COLO668 (cell line): ENCODE results near the gene THSD4.

Experiments
- DNase-seq: peaks from one replicate; lab custom pipeline; 2025; ENCODE audit not compliant: unreplicated experiment; lab: John Stamatoyannopoulos, UW

Gene THSD4

GRCh38 chr15:71730277-71731144, 615.2 kb downstream of the THSD4 start:
- DNase-seq = peak; percentile 36

GRCh38 chr15:71732636-71733035, 617.4 kb downstream of the THSD4 start:
- no peak for DNase-seq

- DNase-seq = no peak
Observed at GRCh38 chr15:71733122-71733521, 617.9 kb downstream of the THSD4 start.

GRCh38 chr15:71734709-71735384, 619.6 kb downstream of the THSD4 start:
- DNase-seq = no peak

GRCh38 chr15:71735385-71735757, 620.1 kb downstream of the THSD4 start:
- DNase-seq = no peak

GRCh38 chr15:71736286-71736947, 621.1 kb downstream of the THSD4 start:
- DNase-seq = no peak

- DNase-seq = no peak
Observed at GRCh38 chr15:71737761-71738160, 622.5 kb downstream of the THSD4 start.

- DNase-seq = no peak
Observed at GRCh38 chr15:71739355-71739754, 624.1 kb downstream of the THSD4 start.

- no peak for DNase-seq
Observed at GRCh38 chr15:71742964-71743363, 627.7 kb downstream of the THSD4 start.

GRCh38 chr15:71743861-71744382, 628.7 kb downstream of the THSD4 start:
- DNase-seq = peak; percentile 69

- DNase-seq = peak; percentile 95
Observed at GRCh38 chr15:71746719-71747118, 631.4 kb downstream of the THSD4 start.

GRCh38 chr15:71747128-71748083, 632.1 kb downstream of the THSD4 start:
- peak; percentile 30 for DNase-seq

- DNase-seq = peak; percentile 47
Observed at GRCh38 chr15:71748293-71748718, 633.0 kb downstream of the THSD4 start.

- no peak for DNase-seq
Observed at GRCh38 chr15:71749500-71749899, 634.2 kb downstream of the THSD4 start.

- no peak for DNase-seq
Observed at GRCh38 chr15:71752128-71752527, 636.9 kb downstream of the THSD4 start.

GRCh38 chr15:71752604-71753289, 637.5 kb downstream of the THSD4 start:
- DNase-seq = peak; percentile 34

GRCh38 chr15:71753346-71753745, 638.1 kb downstream of the THSD4 start:
- DNase-seq = no peak

- DNase-seq = no peak
Observed at GRCh38 chr15:71754660-71755059, 639.4 kb downstream of the THSD4 start.

- no peak for DNase-seq
Observed at GRCh38 chr15:71755092-71755970, 640.1 kb downstream of the THSD4 start.
